ENCODE measurements around the gene PRR30. TPM values are rescaled to one million over a fixed set of nuclear protein-coding genes. Genes with fewer than 3 reads are reported as not detected.

The PRR30 gene
- polyA plus RNA-seq, 1 experiment, result not detected

GRCh38 chr2:27175330-27175729 lies 36.1 kb upstream of the PRR30 start:
- no peak for DNase-seq (ENCODE audit: low read depth, low spot score)
- no peaks in the 10 kb centered on the region for H3K9me3 ChIP-seq (ENCODE audit: control insufficient read depth, insufficient read depth, low read length)
- no peak overlapping the region for H3K27ac ChIP-seq (ENCODE audit: low read depth, low read length)
- no peak for TF ChIP-seq CTCF (IDR thresholded peaks at IDR 0.05; ENCODE audit: low read depth, low read length)
- ChIA-PET POLR2A (no interaction called here), CTCF (interaction anchor here (1.3 kb wide), 1 partner anchor 16 kb away, joined by 5 read pairs; no protein-coding TSS in a partner anchor)
- H3K4me3 ChIP-seq (ENCODE audit: low read depth, low read length), result no peak overlapping the region
- peaks cover 35% of the 10 kb centered on the region for H3K27me3 ChIP-seq (ENCODE audit: control insufficient read depth, insufficient read depth, low read length)

GRCh38 chr2:27174638-27175037 lies 35.4 kb upstream of the PRR30 start:
- no peak for TF ChIP-seq CTCF (IDR thresholded peaks at IDR 0.05; ENCODE audit: low read depth, low read length)
- Histone ChIP-seq H3K4me3 (ENCODE audit: low read depth, low read length) (no peak overlapping the region), H3K9me3 (ENCODE audit: control insufficient read depth, insufficient read depth, low read length) (no peaks in the 10 kb centered on the region), H3K27ac (ENCODE audit: low read depth, low read length) (no peak overlapping the region), H3K27me3 (ENCODE audit: control insufficient read depth, insufficient read depth, low read length) (peaks cover 38% of the 10 kb centered on the region)
- ChIA-PET POLR2A (no interaction called here), CTCF (interaction anchor here (1.3 kb wide), 1 partner anchor 17 kb away, joined by 5 read pairs; no protein-coding TSS in a partner anchor)
- DNase-seq (ENCODE audit: low read depth, low spot score), result no peak

GRCh38 chr2:27171351-27171848 lies 32.2 kb upstream of the PRR30 start:
- Histone ChIP-seq H3K27ac (ENCODE audit: low read depth, low read length) (no peak overlapping the region), H3K4me3 (ENCODE audit: low read depth, low read length) (no peak overlapping the region), H3K27me3 (ENCODE audit: control insufficient read depth, insufficient read depth, low read length) (peaks cover 37% of the 10 kb centered on the region), H3K9me3 (ENCODE audit: control insufficient read depth, insufficient read depth, low read length) (no peaks in the 10 kb centered on the region)
- no peak for DNase-seq (ENCODE audit: low read depth, low spot score)
- no peak for TF ChIP-seq CTCF (IDR thresholded peaks at IDR 0.05; ENCODE audit: low read depth, low read length)
- ChIA-PET POLR2A (interaction anchor here (0.6 kb wide), 1 partner anchor 134 kb away, joined by 4 read pairs; no protein-coding TSS in a partner anchor), CTCF (interaction anchor here (0.6 to 3.6 kb wide), 4 partner anchors 8 to 47 kb away, joined by 5 to 26 read pairs (median 18); no protein-coding TSS in a partner anchor)

- H3K4me3 ChIP-seq (ENCODE audit: low read depth, low read length), result no peak overlapping the region
- no peak overlapping the region for H3K27ac ChIP-seq (ENCODE audit: low read depth, low read length)
- no peaks in the 10 kb centered on the region for H3K9me3 ChIP-seq (ENCODE audit: control insufficient read depth, insufficient read depth, low read length)
- DNase-seq (ENCODE audit: low read depth, low spot score), result no peak
- TF ChIP-seq CTCF (IDR thresholded peaks at IDR 0.05; ENCODE audit: low read depth, low read length), result no peak
- H3K27me3 ChIP-seq (ENCODE audit: control insufficient read depth, insufficient read depth, low read length), result peaks cover 36% of the 10 kb centered on the region
- CTCF ChIA-PET, result interaction anchor here (0.6 to 3.6 kb wide), 17 partner anchors 8 to 291 kb away, joined by 3 to 26 read pairs (median 7); partner anchors contain the start of gene PREB
- POLR2A ChIA-PET, result interaction anchor here (0.6 kb wide), 1 partner anchor 135 kb away, joined by 4 read pairs; no protein-coding TSS in a partner anchor
These were observed 31.5 kb upstream of the PRR30 start for GRCh38 chr2:27170581-27171337.
